SW480 (cell line): ENCODE measurements around the gene UROS.

Experiments
- DNase-seq: peaks from one replicate; pipeline ENCODE4 v3.0.0-alpha.2; 2016; ENCODE audit warnings: low spot score

UROS gene

DNA sequence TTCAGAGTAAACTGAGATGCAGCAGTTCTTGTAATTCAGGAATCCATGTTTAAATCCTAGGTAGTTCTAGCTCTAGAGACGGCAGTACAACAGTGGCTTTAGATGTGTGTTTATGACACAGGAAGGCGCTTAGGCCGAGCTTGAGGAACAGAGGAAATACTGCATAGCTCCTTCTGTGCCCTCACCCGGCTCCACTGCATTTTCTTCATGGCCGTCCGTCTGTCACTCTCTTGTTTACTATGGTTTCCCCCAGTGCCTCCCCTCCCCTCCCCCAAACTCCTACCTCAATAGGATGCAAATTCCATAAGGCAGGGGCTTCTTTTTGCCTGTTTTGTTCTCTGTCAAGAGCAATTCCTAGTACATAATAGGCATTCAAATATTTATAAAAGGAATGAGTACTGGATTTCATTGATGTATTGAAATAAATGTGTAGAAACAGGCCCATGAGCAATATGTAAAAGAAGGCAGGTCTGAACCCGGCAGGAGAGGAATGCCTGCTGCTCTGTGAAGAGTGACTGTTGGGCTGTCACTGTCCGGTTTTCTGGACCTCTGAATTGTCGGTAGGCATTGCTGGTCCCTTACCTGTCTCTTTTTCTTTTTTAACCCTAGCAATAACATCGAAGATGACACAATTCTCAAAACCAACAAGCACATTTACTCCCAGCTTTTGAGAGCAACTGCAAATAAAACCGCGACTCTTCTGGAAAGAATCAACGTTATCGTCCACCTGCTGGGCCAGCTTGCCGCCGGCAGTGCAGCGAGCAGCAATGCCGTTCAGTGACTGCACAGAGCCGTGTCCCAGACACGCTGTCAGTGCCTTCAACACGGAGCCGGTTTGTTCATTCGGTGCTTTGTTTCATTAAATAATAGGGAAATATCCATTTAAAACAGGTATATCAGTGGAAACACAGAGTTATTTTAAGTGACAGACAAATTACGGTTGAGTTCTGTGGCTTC lies 60.1 kb downstream of the UROS start:
- no peak for DNase-seq

- no peak for DNase-seq
Observed at GRCh38 chr10:125761961-125762360, 61.1 kb downstream of the UROS start.

DNA sequence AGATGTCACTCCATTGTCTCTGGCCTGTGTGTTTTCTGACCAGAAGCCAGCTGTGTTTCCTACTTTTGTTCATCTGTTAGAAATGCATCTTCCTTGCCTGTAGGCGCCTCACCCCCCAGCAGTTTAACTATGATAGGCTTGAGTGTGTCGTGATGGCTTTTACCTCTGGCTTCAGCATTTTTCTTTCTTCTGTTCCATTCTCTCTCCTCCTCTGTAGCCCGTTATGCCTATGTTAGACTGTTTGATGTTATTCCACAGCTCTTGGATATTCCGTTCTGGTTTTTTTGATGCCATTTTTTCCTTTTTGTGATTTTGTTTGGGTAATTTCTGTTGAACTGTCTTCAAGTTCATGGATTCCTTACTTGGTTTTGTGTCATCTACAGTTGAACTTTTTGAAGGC lies 65.3 kb downstream of the UROS start:
- DNase-seq, result no peak

- DNase-seq, result no peak
Observed at GRCh38 chr10:125756853-125757487, 66.1 kb downstream of the UROS start.

DNA sequence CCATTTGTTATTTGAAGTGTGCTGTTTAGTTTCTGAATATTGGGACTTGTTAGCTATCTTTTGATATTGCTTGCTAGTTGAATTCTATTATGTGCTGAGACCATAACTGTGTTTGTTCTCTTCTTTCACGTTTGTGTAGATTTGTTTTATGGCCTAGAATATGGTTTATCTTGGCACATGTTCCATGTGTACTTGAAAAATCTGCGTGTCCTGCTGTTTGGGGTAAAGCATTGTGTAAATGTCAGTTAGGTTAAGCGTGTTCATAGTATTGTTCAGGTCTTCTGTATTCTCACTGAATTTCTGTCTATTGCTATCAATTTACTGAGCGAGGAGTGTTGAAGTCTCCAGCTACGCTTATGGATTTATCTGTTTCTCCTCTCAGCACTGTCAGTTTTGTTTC lies 66.9 kb downstream of the UROS start:
- no peak for DNase-seq

DNA sequence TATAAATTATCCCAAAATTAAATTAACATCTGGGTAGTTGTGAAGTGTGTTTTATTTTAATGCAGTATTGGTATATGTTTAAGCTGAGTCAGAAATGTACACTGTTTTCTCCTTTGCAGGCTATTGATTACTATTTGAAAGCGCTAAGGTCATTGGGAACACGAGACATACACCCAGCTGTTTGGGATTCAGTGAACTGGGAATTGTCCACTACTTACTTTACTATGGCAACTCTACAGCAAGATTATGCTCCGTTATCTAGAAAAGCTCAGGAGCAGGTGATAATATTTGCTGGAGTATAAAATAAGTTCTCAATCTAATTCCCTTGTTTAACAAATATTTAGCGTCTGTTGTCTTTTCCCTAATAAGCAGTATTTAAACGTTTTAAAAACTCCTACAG lies 75.6 kb downstream of the UROS start:
- no peak for DNase-seq

DNA sequence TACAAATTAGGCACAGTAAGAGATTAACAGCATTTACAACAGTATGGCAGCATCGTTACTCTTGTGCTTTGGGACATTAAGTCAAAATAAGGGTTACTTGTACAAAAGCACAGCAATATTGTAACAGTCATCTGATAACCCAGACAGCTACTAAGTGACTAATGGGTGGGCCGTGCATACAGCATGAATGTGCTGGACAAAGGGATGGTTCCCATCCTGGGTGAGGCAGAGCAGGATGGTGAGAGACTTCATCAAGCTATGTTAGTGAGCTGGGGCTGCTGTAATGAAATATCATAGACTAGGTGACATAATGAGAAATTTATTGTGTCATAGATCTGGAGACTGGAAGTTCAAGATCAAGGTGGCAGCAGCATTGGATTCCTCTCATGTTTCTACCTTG lies 78.1 kb downstream of the UROS start:
- DNase-seq, result no peak

GRCh38 chr10:125742465-125742864 lies 80.6 kb downstream of the UROS start:
- no peak for DNase-seq

DNA sequence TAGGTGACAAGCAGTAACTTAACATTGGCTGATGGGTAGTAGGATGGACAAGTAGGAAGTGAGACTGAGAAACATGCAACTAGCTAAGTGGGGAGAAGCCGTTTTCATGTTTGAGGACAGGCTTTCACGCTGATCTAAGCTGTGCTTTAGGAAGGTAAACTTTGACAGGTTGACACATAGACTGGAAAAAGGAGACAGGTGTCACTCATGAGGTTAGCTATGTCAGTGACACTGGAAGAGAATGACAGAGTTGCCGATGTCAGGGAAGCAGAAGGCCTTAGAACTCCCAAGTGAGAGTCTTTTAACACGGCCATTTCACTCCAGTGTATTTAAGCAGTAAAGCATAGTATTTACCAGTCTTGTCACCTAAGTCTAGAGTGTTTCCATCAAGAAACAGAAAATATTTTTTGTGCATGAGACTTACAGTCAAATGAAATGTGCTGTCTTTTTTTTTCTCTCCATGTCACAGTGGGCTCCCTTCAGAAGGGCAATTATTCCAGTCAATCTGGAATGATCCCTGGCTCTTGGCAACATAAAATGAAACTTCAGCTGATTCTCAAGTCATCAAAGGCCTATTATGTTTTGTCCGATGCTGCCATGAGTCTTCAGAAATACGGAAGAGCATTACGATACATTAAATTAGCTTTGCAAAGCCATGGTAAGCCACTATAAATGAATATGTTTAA lies 82.9 kb downstream of the UROS start:
- no peak for DNase-seq
